GM12864 (cell line): ENCODE data around the gene ZNF512B.
A peak's percentile ranks its signal among the peaks of the same experiment; 100 is the strongest.

Source experiments
- DNase-seq: peaks from one replicate; pipeline ENCODE4 v3.0.0-alpha.2; 2011; ENCODE audit warnings: low read depth
- H3K4me3 ChIP-seq: 2 replicates; pipeline ENCODE4 v1.5.1; 2011; ENCODE audit warnings: mild to moderate bottlenecking, low read depth, low read length, control low read depth
- TF ChIP-seq, protein P1 (sequence below): IDR thresholded peaks from 2 replicates; pipeline ENCODE4 v1.5.1; 2011; ENCODE audit warnings: low read depth, mild to moderate bottlenecking, moderate library complexity, low read length, control low read depth, inconsistent platforms; ENCODE audit errors: missing control alignments

Gene ZNF512B

DNA sequence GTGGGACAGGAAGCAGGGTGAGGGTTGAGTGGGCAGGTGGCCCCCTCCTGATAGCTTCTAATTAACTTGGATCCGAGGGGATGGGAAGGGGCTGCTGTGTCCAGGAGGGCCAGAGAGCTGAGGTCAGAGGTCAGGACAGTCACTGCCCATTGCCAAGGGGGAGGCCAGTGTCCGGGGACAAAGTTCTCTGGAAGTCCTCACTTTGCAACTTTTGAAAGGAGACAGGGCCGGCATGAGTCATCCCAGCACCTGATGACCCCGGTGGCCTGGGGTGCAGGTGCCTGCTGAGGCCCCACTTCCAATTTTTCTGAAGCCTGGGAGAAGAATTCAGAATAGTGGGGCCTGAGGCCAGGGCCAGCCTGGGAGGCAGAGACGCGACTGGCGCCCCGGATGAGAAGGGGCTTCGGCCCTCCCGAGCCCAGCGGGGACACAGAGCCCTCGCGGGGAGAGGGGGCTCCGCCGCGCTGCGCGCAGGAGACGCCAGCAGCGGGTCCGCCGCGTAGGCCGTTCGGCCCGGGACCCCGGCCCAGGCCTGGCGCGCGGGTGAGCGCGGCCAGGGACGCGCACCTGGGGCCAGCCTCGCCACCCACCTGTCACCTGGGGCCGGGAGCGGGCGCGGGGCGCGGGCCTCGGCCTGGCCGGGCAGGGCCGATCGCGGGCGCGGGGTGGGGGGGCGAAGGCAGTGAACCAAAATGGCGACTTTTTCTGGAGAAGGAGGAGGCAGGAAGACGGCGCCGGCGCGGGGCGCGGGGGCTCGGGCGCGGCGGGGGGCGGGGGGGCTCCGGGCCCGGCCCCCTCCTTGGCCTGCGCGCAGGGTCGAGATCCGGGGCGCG is 586 bp downstream of the ZNF512B start:
- peak overlapping the region; percentile 68 for H3K4me3 ChIP-seq
- TF ChIP-seq, protein P1, sequence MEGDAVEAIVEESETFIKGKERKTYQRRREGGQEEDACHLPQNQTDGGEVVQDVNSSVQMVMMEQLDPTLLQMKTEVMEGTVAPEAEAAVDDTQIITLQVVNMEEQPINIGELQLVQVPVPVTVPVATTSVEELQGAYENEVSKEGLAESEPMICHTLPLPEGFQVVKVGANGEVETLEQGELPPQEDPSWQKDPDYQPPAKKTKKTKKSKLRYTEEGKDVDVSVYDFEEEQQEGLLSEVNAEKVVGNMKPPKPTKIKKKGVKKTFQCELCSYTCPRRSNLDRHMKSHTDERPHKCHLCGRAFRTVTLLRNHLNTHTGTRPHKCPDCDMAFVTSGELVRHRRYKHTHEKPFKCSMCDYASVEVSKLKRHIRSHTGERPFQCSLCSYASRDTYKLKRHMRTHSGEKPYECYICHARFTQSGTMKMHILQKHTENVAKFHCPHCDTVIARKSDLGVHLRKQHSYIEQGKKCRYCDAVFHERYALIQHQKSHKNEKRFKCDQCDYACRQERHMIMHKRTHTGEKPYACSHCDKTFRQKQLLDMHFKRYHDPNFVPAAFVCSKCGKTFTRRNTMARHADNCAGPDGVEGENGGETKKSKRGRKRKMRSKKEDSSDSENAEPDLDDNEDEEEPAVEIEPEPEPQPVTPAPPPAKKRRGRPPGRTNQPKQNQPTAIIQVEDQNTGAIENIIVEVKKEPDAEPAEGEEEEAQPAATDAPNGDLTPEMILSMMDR, result no peak
- DNase-seq, result no peak

DNA sequence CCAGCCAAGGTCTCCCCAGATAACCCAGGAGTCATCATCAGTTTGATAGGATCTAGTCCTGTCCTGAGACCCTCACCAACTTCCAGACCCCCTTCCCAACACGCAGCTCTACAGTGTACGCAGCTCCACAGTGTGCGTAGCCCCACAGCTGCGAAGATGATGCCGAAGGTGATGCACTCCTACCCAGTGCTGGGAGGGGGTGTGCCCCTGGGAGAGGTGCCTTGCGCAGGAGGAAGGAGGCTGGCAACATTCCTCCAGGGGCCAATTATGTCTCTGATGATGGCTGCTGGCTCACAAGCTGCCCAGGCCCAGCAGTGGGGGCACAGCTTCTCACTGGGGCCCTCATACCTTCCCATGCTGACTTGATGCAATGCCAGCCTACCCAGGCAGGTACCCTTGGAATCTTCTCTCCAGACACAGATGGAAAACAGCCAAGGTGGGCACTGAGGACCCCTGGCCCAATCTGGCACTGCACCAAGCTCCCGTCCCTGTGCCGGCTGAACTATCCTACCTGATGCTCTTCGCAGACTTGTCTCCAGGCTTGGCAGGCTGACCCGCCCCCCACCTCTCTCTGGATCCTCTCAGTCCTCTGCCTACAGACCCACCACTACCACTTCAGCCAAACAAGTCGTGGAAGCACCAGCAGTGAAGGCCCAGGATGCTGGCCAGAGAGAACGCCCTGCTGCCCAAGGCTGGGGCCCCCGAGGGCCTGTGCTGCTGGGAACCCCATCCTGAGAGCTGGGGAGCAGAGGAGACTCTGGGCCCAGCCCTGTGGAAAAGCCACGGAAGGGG is 1.4 kb downstream of the ZNF512B start:
- TF ChIP-seq, protein P1, result no peak
- DNase-seq, result no peak

DNA sequence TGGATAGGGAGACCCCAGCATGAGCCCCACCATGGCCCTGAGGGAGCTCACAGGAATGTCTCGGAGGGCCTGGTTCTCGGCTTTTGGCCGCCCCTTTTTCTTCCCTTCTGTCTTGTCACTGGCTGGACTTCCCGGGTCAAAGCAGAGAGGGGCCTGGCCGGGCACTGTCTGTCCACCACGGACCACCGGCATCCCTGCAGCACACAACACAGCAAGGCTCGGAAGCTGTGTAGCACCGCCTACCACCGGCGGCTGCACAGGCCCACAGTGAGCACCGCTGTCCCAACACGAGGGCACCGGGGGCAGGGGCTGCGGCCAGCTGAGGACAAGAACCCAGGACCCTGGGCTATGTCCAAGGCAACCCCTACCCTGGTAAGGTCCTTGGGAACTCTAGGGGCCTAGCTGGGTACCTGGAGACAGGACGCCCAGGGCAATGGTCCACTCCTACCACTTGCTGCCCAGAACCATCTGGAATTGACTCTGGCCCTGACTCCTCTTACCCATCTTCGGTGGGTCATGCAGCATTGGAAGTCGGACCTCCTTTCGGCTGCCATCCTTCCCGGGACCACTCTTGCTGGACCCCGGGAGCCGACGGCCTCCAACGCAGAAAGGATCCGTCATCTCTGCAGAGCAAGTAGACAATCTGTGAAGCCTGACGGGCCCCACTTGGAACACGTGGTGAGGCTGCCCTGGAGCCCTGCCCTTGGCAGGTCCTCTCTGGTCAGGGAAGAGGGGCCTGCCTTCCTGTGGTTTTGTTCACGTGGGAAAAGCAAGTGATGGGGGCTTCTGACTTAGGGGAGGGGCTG is 2.2 kb downstream of the ZNF512B start:
- H3K4me3 ChIP-seq, result no peak overlapping the region
- no peak for DNase-seq
- TF ChIP-seq, protein P1, result no peak

More for the DNA sequence above, 1.4 kb downstream of the ZNF512B start:
- H3K4me3 ChIP-seq, result peak overlapping the region; percentile 68

DNA sequence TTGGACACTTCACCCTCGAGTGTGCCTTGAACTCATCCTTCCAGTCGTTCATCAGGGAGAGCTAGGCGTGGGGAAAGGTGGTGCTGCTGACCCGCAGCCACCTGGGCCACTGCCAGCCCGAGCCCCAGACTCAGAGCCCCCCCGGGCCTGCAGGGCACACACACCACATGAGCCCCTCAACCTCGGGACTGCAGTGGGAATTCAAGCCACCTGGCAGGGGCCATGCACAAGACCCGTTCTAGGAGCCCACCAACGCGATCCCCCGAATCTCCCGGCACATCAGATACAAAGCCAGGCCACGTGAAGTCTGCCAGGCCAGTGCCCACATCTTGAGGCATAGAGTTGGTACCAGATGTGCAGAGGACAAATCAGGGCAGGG is 2.8 kb downstream of the ZNF512B start:
- no peak for DNase-seq
- H3K4me3 ChIP-seq, result no peak overlapping the region
- TF ChIP-seq, protein P1, result no peak

DNA sequence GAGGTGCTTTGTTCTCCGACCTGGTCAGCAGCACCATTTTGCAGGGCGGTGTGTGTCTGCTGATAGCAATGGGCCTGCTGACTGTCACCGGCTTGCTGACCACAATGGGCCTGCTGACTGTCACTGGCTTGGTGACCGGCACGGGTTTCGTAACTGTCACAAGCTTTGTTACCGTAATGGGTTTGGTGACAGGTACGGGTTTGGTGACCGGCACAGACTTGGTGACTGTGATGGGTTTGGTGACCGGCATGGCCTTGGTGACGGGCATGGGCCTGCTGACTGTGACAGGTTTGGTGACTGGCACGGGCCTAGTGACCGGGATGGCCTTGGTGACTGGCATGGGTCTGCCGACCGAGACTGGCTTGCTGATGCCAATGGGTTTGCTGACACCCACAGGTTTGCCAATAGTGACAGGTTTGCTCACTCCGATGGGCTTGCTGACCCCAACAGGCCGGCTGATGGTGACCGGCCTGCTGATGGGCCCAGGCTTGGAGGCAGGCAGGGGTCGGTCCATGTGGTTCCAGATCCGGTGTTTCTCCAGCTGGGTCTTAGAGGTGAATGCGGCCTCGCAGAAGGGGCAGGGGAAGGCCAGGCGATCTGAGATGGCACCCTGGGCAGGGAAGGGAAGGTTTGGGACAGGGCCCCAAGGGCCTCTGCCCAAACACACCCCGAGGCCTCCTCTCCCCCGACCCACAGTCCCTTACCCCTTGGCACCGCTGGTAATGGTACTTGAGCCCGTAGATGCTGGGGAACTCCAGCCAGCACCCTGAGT is 3.4 kb downstream of the ZNF512B start:
- no peak overlapping the region for H3K4me3 ChIP-seq
- TF ChIP-seq, protein P1, result no peak
- no peak for DNase-seq

DNA sequence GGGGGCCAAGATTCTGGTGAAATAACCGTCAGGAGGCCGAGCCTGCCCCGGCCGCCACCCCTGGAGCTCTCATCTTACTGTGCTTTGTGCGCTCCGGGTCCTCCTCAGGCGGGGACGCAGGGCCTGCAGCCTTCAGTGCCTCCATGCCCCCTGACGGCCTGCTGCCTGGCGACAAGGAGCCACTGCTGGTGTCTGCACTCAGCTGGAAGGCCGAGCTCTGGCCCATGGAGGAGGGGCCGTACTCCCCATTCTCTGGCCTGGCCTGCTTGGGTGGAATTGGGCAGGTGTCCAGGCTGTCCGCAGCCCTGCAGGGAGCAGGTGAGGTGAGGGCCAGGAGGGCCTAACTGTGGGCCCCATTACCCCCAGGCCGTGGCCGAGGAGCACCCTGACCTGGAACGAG is 5.3 kb downstream of the ZNF512B start:
- DNase-seq, result no peak
- TF ChIP-seq, protein P1, result no peak
- no peak overlapping the region for H3K4me3 ChIP-seq
